ENCODE results near the gene CES4A.

- TF ChIP-seq, protein P1, sequence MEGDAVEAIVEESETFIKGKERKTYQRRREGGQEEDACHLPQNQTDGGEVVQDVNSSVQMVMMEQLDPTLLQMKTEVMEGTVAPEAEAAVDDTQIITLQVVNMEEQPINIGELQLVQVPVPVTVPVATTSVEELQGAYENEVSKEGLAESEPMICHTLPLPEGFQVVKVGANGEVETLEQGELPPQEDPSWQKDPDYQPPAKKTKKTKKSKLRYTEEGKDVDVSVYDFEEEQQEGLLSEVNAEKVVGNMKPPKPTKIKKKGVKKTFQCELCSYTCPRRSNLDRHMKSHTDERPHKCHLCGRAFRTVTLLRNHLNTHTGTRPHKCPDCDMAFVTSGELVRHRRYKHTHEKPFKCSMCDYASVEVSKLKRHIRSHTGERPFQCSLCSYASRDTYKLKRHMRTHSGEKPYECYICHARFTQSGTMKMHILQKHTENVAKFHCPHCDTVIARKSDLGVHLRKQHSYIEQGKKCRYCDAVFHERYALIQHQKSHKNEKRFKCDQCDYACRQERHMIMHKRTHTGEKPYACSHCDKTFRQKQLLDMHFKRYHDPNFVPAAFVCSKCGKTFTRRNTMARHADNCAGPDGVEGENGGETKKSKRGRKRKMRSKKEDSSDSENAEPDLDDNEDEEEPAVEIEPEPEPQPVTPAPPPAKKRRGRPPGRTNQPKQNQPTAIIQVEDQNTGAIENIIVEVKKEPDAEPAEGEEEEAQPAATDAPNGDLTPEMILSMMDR (IDR thresholded peaks at IDR 0.05; ENCODE audit: insufficient read depth, low read depth, low read length): no peak
- TF ChIP-seq EZH2 (IDR thresholded peaks at IDR 0.05; ENCODE audit: insufficient read depth, low read length): no peak
These were observed 48.2 kb upstream of the CES4A start for GRCh38 chr16:66940236-66940635.

All from astrocyte (in vitro differentiated cells and primary cell).